ENCODE measurements around the gene F5.

The F5 gene

DNA sequence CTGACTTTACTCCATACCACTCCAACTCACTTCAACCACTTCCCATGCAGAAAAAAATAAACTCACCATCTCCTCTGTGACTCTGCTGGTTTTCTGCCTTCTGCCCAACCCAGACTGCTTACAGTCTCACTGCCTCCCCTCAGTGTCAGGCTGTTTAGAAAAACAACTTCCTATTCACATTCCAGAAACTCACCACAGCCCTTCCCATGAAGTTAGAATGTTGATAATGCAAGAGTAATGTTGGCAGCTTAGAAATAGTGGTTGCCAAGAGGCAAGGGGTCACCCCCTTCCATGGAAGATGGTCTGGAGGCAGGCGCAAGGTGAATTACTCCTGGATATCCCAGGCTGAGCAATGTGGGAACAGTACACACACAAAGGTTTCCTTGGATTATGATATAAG, 43.7 kb upstream of the F5 start, which contains the start of gene SELP:
SELP (minus strand) TSS at position 119 of the 400 bp plus-strand sequence; CDS start at position 69, 50 bp downstream.
- no peak for TF ChIP-seq FOXM1 (IDR thresholded peaks at IDR 0.05; ENCODE audit: borderline replicate concordance, low read depth)
- TF ChIP-seq, protein P1, sequence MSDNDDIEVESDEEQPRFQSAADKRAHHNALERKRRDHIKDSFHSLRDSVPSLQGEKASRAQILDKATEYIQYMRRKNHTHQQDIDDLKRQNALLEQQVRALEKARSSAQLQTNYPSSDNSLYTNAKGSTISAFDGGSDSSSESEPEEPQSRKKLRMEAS (IDR thresholded peaks at IDR 0.05), result no peak
- TF ChIP-seq TCF12 (IDR thresholded peaks at IDR 0.05; ENCODE audit: low read depth), result no peak
- TF ChIP-seq TAF1 (IDR thresholded peaks at IDR 0.05; ENCODE audit: low read depth), result no peak
- no peak for TF ChIP-seq NFIC (IDR thresholded peaks at IDR 0.05)
- TF ChIP-seq ZBTB7A (IDR thresholded peaks at IDR 0.05; ENCODE audit: low read depth), result no peak
- TF ChIP-seq EP300 (IDR thresholded peaks at IDR 0.05; ENCODE audit: borderline replicate concordance), result no peak
- no peak for TF ChIP-seq CEBPB (IDR thresholded peaks at IDR 0.05)
- TF ChIP-seq, protein P2, sequence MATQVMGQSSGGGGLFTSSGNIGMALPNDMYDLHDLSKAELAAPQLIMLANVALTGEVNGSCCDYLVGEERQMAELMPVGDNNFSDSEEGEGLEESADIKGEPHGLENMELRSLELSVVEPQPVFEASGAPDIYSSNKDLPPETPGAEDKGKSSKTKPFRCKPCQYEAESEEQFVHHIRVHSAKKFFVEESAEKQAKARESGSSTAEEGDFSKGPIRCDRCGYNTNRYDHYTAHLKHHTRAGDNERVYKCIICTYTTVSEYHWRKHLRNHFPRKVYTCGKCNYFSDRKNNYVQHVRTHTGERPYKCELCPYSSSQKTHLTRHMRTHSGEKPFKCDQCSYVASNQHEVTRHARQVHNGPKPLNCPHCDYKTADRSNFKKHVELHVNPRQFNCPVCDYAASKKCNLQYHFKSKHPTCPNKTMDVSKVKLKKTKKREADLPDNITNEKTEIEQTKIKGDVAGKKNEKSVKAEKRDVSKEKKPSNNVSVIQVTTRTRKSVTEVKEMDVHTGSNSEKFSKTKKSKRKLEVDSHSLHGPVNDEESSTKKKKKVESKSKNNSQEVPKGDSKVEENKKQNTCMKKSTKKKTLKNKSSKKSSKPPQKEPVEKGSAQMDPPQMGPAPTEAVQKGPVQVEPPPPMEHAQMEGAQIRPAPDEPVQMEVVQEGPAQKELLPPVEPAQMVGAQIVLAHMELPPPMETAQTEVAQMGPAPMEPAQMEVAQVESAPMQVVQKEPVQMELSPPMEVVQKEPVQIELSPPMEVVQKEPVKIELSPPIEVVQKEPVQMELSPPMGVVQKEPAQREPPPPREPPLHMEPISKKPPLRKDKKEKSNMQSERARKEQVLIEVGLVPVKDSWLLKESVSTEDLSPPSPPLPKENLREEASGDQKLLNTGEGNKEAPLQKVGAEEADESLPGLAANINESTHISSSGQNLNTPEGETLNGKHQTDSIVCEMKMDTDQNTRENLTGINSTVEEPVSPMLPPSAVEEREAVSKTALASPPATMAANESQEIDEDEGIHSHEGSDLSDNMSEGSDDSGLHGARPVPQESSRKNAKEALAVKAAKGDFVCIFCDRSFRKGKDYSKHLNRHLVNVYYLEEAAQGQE (IDR thresholded peaks at IDR 0.05; ENCODE audit: low read depth), result no peak
- no peak for TF ChIP-seq CREB1 (IDR thresholded peaks at IDR 0.05; ENCODE audit: low read depth)
- no peak for TF ChIP-seq YY1 (IDR thresholded peaks at IDR 0.05; ENCODE audit: low read depth)
- TF ChIP-seq RAD21 (IDR thresholded peaks at IDR 0.05; ENCODE audit: low read depth), result no peak
- no peak for TF ChIP-seq USF1 (IDR thresholded peaks at IDR 0.05)
- no peak for TF ChIP-seq TEAD4 (IDR thresholded peaks at IDR 0.05)
- TF ChIP-seq EGR1 (IDR thresholded peaks at IDR 0.05), result no peak

- no peak for TF ChIP-seq FOXM1 (IDR thresholded peaks at IDR 0.05; ENCODE audit: borderline replicate concordance, low read depth)
- TF ChIP-seq RAD21 (IDR thresholded peaks at IDR 0.05; ENCODE audit: low read depth), result no peak
- TF ChIP-seq, protein P1 (IDR thresholded peaks at IDR 0.05), result no peak
Measured at GRCh38 chr1:169624912-169625311, 38.6 kb upstream of the F5 start.

DNA sequence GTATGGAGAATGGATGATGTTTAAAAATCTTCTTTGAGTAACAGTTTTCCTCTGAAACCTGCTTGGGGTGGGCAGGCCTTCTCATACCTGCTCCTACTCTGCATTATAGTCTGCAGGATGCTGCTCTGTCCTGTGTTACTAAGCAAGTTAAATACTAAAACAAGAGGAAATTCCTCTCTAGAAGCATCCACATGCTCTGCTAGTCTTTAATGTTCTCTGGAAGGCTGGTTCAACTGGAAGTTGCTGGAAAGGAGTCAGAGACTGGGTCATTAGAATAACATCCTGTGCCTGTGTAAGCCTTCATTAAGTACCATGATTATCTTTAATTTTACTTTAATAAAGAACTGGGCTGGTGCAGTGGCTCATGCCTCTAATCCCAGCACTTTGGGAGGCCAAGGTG, 37.8 kb upstream of the F5 start:
- no peak for TF ChIP-seq YY1 (IDR thresholded peaks at IDR 0.05; ENCODE audit: low read depth)
- no peak for TF ChIP-seq EP300 (IDR thresholded peaks at IDR 0.05; ENCODE audit: borderline replicate concordance)
- no peak for TF ChIP-seq NFIC (IDR thresholded peaks at IDR 0.05)
- TF ChIP-seq TAF1 (IDR thresholded peaks at IDR 0.05; ENCODE audit: low read depth), result no peak
- TF ChIP-seq, protein P2 (IDR thresholded peaks at IDR 0.05; ENCODE audit: low read depth), result no peak
- TF ChIP-seq CEBPB (IDR thresholded peaks at IDR 0.05), result no peak
- no peak for TF ChIP-seq FOXM1 (IDR thresholded peaks at IDR 0.05; ENCODE audit: borderline replicate concordance, low read depth)
- no peak for TF ChIP-seq TEAD4 (IDR thresholded peaks at IDR 0.05)
- no peak for TF ChIP-seq EGR1 (IDR thresholded peaks at IDR 0.05)
- no peak for TF ChIP-seq TCF12 (IDR thresholded peaks at IDR 0.05; ENCODE audit: low read depth)
- no peak for TF ChIP-seq USF1 (IDR thresholded peaks at IDR 0.05)
- TF ChIP-seq ZBTB7A (IDR thresholded peaks at IDR 0.05; ENCODE audit: low read depth), result no peak
- TF ChIP-seq, protein P1 (IDR thresholded peaks at IDR 0.05), result no peak
- no peak for TF ChIP-seq CREB1 (IDR thresholded peaks at IDR 0.05; ENCODE audit: low read depth)
- no peak for TF ChIP-seq RAD21 (IDR thresholded peaks at IDR 0.05; ENCODE audit: low read depth)

- TF ChIP-seq USF1 (IDR thresholded peaks at IDR 0.05) (no peak), EGR1 (IDR thresholded peaks at IDR 0.05) (no peak), CREB1 (IDR thresholded peaks at IDR 0.05; ENCODE audit: low read depth) (no peak), RAD21 (IDR thresholded peaks at IDR 0.05; ENCODE audit: low read depth) (no peak), YY1 (IDR thresholded peaks at IDR 0.05; ENCODE audit: low read depth) (no peak), ZBTB7A (IDR thresholded peaks at IDR 0.05; ENCODE audit: low read depth) (no peak), EP300 (IDR thresholded peaks at IDR 0.05; ENCODE audit: borderline replicate concordance) (no peak), CEBPB (IDR thresholded peaks at IDR 0.05) (no peak), TEAD4 (IDR thresholded peaks at IDR 0.05) (no peak)
- TF ChIP-seq, protein P1 (IDR thresholded peaks at IDR 0.05), result no peak
- TF ChIP-seq, protein P2 (IDR thresholded peaks at IDR 0.05; ENCODE audit: low read depth), result no peak
Measured at GRCh38 chr1:169623132-169623926, 37.0 kb upstream of the F5 start.

Data from Ishikawa (cell line).